Adrenal gland (tissue), 5 donors: ENCODE data around the gene DTX1.

ENCODE experiments used
- POLR2A ChIP-seq, 2 donors: fragments of 450-650 bp; IDR thresholded peaks; one replicate each; pipeline ENCODE4 v1.6.1; 2017; ENCODE audit warnings: antibody characterized with exemption in 2 of 2, mild to moderate bottlenecking in 2 of 2, moderate library complexity in 1 of 2
- TF ChIP-seq, protein P1 (sequence below), 6 experiments: fragments of 450-650 bp in 4 of 6; fragments of 200-600 bp in 2 of 6; sonication (generic) in 1 of 6; IDR thresholded peaks; 1 replicate in 5 of 6; 2 replicates in 1 of 6; pipeline versions ENCODE4 v1.5.1 to v1.8.0; 2016 to 2021; ENCODE audit warnings: antibody characterized with exemption in 6 of 6, mild to moderate bottlenecking in 2 of 6, moderate library complexity in 1 of 6
- donor health status: DM: no; HTN: no; CAD: no.

DNA sequence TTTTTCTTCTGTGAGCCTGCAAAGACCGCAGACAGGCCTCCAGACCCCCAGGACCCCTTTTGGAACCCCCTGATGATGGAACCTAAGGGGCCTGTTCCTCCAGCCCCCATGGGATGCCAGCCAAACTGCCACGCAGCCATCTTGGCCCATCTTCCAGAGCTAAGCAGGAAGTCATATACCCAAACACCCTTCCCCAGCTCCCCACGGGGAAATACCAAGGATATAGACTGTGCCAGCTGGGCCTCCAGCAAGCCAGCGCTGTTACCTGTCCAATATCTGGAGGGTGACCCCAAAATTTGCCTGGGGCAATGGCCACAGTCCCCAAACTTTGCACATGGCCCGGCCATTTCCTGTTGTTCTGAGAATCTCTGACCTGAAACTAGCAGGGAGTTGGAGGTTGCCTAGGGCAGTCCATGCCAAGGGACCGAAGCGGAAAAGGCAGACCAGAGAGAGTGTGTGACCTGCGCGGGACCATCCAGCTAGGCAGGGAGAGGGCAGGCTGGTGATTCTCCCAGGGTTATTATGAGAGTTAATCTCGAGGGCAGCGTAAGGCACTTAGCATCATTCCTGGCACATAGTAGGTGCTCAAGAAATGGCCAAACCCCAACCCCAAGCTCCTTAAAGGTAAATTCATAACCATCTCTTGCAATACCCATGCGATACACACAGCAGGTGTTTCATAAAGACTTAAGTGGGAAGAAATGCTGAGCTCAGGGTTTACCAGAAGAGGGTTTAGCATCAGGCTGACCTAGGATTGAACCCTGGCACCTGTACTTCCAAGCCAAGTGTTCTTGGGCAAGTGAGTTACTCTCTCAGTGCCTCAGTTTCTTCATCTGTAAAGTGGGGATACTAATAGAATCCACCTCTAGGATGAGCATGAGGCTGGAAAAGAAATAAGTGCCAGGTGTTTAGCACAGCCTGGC lies 81.6 kb downstream of the DTX1 start:
- no peak for TF ChIP-seq POLR2A (IDR thresholded peaks at IDR 0.05)
- TF ChIP-seq, protein P1, sequence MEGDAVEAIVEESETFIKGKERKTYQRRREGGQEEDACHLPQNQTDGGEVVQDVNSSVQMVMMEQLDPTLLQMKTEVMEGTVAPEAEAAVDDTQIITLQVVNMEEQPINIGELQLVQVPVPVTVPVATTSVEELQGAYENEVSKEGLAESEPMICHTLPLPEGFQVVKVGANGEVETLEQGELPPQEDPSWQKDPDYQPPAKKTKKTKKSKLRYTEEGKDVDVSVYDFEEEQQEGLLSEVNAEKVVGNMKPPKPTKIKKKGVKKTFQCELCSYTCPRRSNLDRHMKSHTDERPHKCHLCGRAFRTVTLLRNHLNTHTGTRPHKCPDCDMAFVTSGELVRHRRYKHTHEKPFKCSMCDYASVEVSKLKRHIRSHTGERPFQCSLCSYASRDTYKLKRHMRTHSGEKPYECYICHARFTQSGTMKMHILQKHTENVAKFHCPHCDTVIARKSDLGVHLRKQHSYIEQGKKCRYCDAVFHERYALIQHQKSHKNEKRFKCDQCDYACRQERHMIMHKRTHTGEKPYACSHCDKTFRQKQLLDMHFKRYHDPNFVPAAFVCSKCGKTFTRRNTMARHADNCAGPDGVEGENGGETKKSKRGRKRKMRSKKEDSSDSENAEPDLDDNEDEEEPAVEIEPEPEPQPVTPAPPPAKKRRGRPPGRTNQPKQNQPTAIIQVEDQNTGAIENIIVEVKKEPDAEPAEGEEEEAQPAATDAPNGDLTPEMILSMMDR (IDR thresholded peaks at IDR 0.05): no peak
